Endodermal cell (in vitro differentiated cells): ENCODE results near the gene CRYGS. TPM values are rescaled to one million over a fixed set of nuclear protein-coding genes. Genes with fewer than 3 reads are reported as not detected.

ENCODE experiments used
- DNase-seq: peaks from one replicate; pipeline ENCODE4 v3.0.0-alpha.2; 2017
- H3K27ac ChIP-seq: 2 replicates; pipeline ENCODE4 v1.5.1; 2013; ENCODE audit warnings: mild to moderate bottlenecking, low read depth, low read length, moderate library complexity
- H3K27me3 ChIP-seq: 2 replicates; pipeline ENCODE4 v1.6.1; 2013; ENCODE audit warnings: mild to moderate bottlenecking, low read length, moderate library complexity; ENCODE audit not compliant: insufficient read depth, control insufficient read depth, poor library complexity, severe bottlenecking
- H3K36me3 ChIP-seq: 2 replicates; pipeline ENCODE4 v1.7.0; 2013; ENCODE audit warnings: mild to moderate bottlenecking, low read length, moderate library complexity; ENCODE audit not compliant: control insufficient read depth, insufficient read depth
- H3K4me1 ChIP-seq: one replicate; pipeline ENCODE4 v1.7.0; 2013; ENCODE audit warnings: low read length; ENCODE audit not compliant: control insufficient read depth, insufficient read depth
- H3K4me3 ChIP-seq: 2 replicates; pipeline ENCODE4 v1.5.1; 2013; ENCODE audit warnings: mild to moderate bottlenecking, low read length, moderate library complexity
- H3K9ac ChIP-seq: 2 replicates; pipeline ENCODE4 v1.6.1; 2013; ENCODE audit warnings: mild to moderate bottlenecking, low read length, moderate library complexity; ENCODE audit not compliant: poor library complexity, severe bottlenecking; ENCODE audit errors: extremely low read depth
- H3K9me3 ChIP-seq: 2 replicates; pipeline ENCODE4 v1.6.1; 2013; ENCODE audit warnings: mild to moderate bottlenecking, low read length, moderate library complexity; ENCODE audit not compliant: control insufficient read depth
- H3K27ac Mint-ChIP-seq: 2 replicates; pipeline ENCODE4 v1.8.0; 2020; ENCODE audit warnings: mixed read lengths
- H3K27me3 Mint-ChIP-seq: 2 replicates; pipeline ENCODE4 v1.8.0; 2021; ENCODE audit warnings: mild to moderate bottlenecking, mixed read lengths; ENCODE audit not compliant: insufficient read depth
- H3K36me3 Mint-ChIP-seq: 2 replicates; pipeline ENCODE4 v1.8.0; 2020; ENCODE audit warnings: low read depth, mixed read lengths
- H3K4me1 Mint-ChIP-seq: 2 replicates; pipeline ENCODE4 v1.8.0; 2020; ENCODE audit warnings: mixed read lengths
- H3K4me3 Mint-ChIP-seq: 2 replicates; pipeline ENCODE4 v1.8.0; 2020; ENCODE audit warnings: mild to moderate bottlenecking, moderate library complexity, mixed read lengths
- H3K9me3 Mint-ChIP-seq: 2 replicates; pipeline ENCODE4 v1.8.0; 2020; ENCODE audit warnings: mild to moderate bottlenecking, mixed read lengths
- CTCF ChIP-seq: fragments of 200-600 bp; sonication (generic); conservative IDR thresholded peaks from 2 replicates; pipeline ENCODE4 v1.5.0; 2021; ENCODE audit warnings: antibody characterized with exemption, mild to moderate bottlenecking
- WGBS, 2 experiments: methylation state at CpG; one replicate each; pipeline versions ENCODE4 v1.1.5 to v1.1.7; 2013; ENCODE audit warnings: missing lambda C conversion rate in 2 of 2, mixed read lengths in 1 of 2; ENCODE audit not compliant: insufficient coverage in 1 of 2, insufficient read length in 1 of 2; 5-methylcytosine and 5-hydroxymethylcytosine counted together
- total RNA-seq, 2 donors: library from RNA; stranded (reverse); fragmentation: NEBNext Ultra II Directional in 1 of 2; extraction: Animal tissue kit (Norgen Biotek cat#: 25700) in 1 of 2; gene quantifications; 2 replicates in 1 of 2; 3 replicates in 1 of 2; pipeline ENCODE4 v1.2.1, GENCODE V29; 2021

The CRYGS gene
- total RNA-seq, 2 donors from 2014 or later, result 2.0 to 2.4 TPM

GRCh38 chr3:186493525-186494255, 50.5 kb downstream of the CRYGS start:
- H3K27ac Mint-ChIP-seq, result no peak overlapping the region
- H3K36me3 ChIP-seq, result no peaks in the 10 kb centered on the region
- H3K36me3 Mint-ChIP-seq, result no peaks in the 10 kb centered on the region
- H3K4me1 ChIP-seq, result no peaks in the 10 kb centered on the region
- no peak for TF ChIP-seq CTCF
- peaks cover 9% of the 10 kb centered on the region for H3K4me1 Mint-ChIP-seq
- WGBS, 2 experiments, result 86 to 91% methylated on average over 15 to 21 of the region's 21 CpGs
- H3K27me3 ChIP-seq, result no peaks in the 10 kb centered on the region
- DNase-seq, result peak; percentile 39
- peaks cover 2% of the 10 kb centered on the region for H3K27me3 Mint-ChIP-seq
- peak overlapping the region; percentile 78 for H3K27ac ChIP-seq
- no peak overlapping the region for H3K9ac ChIP-seq
- no peak overlapping the region for H3K4me3 ChIP-seq
- no peak overlapping the region for H3K4me3 Mint-ChIP-seq
- H3K9me3 ChIP-seq, result peaks cover 2% of the 10 kb centered on the region
- H3K9me3 Mint-ChIP-seq, result peaks cover 1% of the 10 kb centered on the region

- H3K27ac ChIP-seq, result no peak overlapping the region
- 91 to 93% methylated on average over 4 of the region's 4 CpGs for WGBS, 2 experiments
- TF ChIP-seq CTCF, result no peak
- no peaks in the 10 kb centered on the region for H3K36me3 ChIP-seq
- Mint-ChIP-seq H3K36me3 (no peaks in the 10 kb centered on the region), H3K27me3 (peaks cover 2% of the 10 kb centered on the region), H3K9me3 (no peaks in the 10 kb centered on the region), H3K4me1 (peaks cover 15% of the 10 kb centered on the region), H3K27ac (no peak overlapping the region), H3K4me3 (no peak overlapping the region)
- H3K9ac ChIP-seq, result no peak overlapping the region
- H3K9me3 ChIP-seq, result no peaks in the 10 kb centered on the region
- H3K4me1 ChIP-seq, result peaks cover 5% of the 10 kb centered on the region
- no peak overlapping the region for H3K4me3 ChIP-seq
- H3K27me3 ChIP-seq, result no peaks in the 10 kb centered on the region
- peak; percentile 19 for DNase-seq
Observed at GRCh38 chr3:186492385-186492984, 51.7 kb downstream of the CRYGS start.

GRCh38 chr3:186489507-186489906, 54.7 kb downstream of the CRYGS start:
- Histone ChIP-seq H3K9me3 (no peaks in the 10 kb centered on the region), H3K9ac (no peak overlapping the region), H3K4me1 (peaks cover 10% of the 10 kb centered on the region), H3K27ac (no peak overlapping the region), H3K36me3 (no peaks in the 10 kb centered on the region), H3K4me3 (no peak overlapping the region), H3K27me3 (no peaks in the 10 kb centered on the region)
- H3K4me3 Mint-ChIP-seq, result no peak overlapping the region
- TF ChIP-seq CTCF, result no peak
- 96 to 100% methylated on average over 1 to 4 of the region's 4 CpGs for WGBS, 2 experiments
- peaks cover 5% of the 10 kb centered on the region for H3K27me3 Mint-ChIP-seq
- no peaks in the 10 kb centered on the region for H3K36me3 Mint-ChIP-seq
- no peak for DNase-seq
- H3K4me1 Mint-ChIP-seq, result peaks cover 23% of the 10 kb centered on the region
- no peak overlapping the region for H3K27ac Mint-ChIP-seq
- no peaks in the 10 kb centered on the region for H3K9me3 Mint-ChIP-seq

Other genes starting within 250 kb of the CRYGS start
- gene DGKG, start 182.1 kb downstream of the CRYGS start, total RNA-seq, result 1 to 10 TPM in 1 of 2 donors, under 1 TPM in 1; 0.86 to 1.8 TPM
- gene TBCCD1, start 23.0 kb upstream of the CRYGS start, total RNA-seq, result 10 to 100 TPM; 11.9 to 14.0 TPM
- 10 to 100 TPM; 59.8 to 81.5 TPM for gene DNAJB11, start 26.3 kb upstream of the CRYGS start, total RNA-seq
- gene AHSG, start 68.7 kb upstream of the CRYGS start, total RNA-seq, result not detected
- not detected for gene FETUB, start 96.0 kb upstream of the CRYGS start, total RNA-seq
- gene HRG, start 121.6 kb upstream of the CRYGS start, total RNA-seq, result not detected
- not detected for gene KNG1, start 173.0 kb upstream of the CRYGS start, total RNA-seq
- gene EIF4A2, start 239.2 kb upstream of the CRYGS start, total RNA-seq, result 100 to 1,000 TPM; 329 TPM